ENCODE measurements around the gene TRIM29.

The TRIM29 gene

DNA sequence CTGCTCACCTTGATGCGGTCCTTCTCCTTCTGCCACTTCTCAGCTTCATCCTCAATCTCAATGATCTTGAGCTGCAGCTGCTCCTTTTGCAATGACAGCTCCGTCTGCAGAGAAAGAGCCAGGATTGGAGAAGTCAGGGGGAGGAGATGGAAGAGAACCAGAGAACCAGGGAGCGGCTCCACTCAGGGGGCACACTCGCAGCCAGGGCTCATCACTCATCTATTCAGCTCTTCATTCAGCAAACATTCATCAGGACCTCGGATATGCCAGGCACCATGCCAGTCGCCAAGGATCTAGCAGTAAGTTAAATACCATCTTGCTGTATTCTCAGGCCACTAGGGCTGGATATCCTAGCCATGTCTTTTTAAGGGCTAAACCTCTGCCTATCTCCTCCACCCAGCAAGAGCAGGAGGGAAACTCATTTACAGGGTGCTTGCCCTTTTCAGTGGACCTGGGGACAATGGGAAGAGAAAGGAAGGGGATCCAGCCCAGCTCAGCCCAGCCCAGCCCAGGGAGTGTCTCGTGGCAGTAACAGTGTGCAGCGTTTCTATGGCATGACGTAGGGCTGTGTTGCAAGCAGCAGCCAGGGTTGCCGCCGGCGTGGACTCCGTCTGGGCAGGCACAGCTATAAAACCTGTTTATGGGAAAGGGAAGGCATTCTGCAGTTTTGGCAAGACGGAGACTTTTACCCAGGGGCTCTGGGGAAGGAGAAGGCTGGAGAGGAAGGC, 9.4 kb downstream of the TRIM29 start:
- no peak for DNase-seq
- in situ Hi-C loops (cut with MboI; ENCODE audit: low pct_unique_long_range_greater_than_20kb, low sequenced_read_pairs): no loop called here

- DNase-seq: no peak
- in situ Hi-C loops (cut with MboI; ENCODE audit: low pct_unique_long_range_greater_than_20kb, low sequenced_read_pairs): no loop called here
Observed at GRCh38 chr11:120127236-120127635, 10.7 kb downstream of the TRIM29 start.

DNA sequence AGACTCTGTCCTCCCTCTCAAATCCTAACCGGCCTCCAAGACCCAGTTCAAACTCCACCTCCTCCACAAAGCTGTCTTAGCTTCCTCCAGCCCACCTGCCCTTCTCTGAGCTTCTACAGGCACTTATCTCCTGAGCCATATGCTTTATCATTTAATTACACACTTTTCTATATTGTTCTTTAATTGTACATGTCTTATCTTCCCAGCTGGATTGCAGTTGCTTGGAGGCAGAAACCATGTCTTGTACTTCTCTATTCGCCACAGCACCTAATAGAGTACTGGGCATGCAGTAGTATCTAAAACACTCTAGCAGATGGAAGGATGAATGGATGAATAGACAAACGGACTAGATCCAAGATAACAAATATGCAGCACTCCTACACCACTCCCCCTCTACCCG, 11.3 kb downstream of the TRIM29 start:
- DNase-seq: no peak
- in situ Hi-C loops (cut with MboI; ENCODE audit: low pct_unique_long_range_greater_than_20kb, low sequenced_read_pairs): no loop called here

DNA sequence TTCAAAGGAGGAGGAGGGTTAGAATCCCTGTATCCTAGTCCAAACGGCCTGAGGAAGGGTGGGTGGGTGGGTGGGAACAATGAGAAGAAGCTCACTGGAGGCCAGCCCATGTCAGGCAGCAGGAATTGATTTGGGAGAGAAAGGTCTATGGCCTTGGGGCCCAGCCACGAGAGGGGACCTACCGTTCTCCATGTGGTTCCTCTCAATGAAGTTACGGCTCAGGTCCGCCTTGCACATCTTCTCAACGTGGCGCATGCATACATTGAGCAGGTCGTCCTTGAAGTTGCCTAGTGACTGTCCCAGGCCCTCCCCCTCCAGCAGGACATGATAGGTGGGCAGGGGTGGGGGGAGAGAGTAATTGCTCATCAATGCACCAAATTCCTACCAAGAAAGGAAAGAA, 12.4 kb downstream of the TRIM29 start:
- in situ Hi-C loops (cut with MboI; ENCODE audit: low pct_unique_long_range_greater_than_20kb, low sequenced_read_pairs): no loop called here
- DNase-seq: no peak

- in situ Hi-C loops (cut with MboI; ENCODE audit: low pct_unique_long_range_greater_than_20kb, low sequenced_read_pairs): no loop called here
Observed at GRCh38 chr11:120125024-120125423, 12.9 kb downstream of the TRIM29 start.

DNA sequence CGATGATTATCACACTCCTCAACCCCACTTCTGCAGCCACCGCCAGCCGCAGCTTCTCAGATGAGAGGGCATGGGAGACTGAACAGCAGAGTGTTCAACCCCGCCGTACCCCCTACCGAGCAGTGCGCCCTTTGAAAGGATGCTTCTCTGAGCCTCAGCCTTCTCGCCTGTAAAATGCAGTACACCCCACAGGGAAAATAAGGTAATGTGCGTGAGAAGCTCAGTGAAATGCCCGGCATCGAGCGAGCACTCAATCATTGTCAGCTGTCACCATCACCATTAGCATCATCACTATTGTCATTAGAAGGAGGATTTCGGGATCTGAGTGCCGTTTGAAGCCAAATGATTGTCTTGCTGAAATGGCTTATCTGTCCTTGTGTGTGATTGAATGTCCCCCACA, 13.6 kb downstream of the TRIM29 start:
- no peak for DNase-seq
- in situ Hi-C loops (cut with MboI; ENCODE audit: low pct_unique_long_range_greater_than_20kb, low sequenced_read_pairs): loop anchor here (25.0 kb wide), 1 partner anchor 637 kb away; no protein-coding TSS in a partner anchor

More at GRCh38 chr11:120125024-120125423, 12.9 kb downstream of the TRIM29 start:
- DNase-seq: no peak

DNA sequence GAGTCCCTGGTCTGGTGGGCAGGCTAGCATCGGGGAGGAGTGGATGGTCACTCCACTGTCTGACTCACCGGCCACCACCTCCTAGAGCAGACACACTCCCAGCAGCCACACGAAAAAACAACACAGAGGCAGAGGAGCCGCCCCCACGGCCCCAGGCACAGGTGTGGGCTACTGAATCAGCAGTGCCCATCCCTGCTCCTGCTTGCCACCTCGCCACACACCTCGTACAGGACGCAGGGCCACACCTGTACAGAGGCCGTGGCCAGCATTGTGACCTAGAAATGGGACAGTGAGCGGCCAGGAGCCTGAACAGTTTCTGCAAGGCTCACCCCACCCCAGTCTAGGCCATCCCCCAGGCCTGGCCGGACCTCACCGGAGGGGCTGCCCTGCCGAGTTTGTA, 14.0 kb downstream of the TRIM29 start:
- in situ Hi-C loops (cut with MboI; ENCODE audit: low pct_unique_long_range_greater_than_20kb, low sequenced_read_pairs): loop anchor here (25.0 kb wide), 1 partner anchor 637 kb away; no protein-coding TSS in a partner anchor
- DNase-seq: no peak

- in situ Hi-C loops (cut with MboI; ENCODE audit: low pct_unique_long_range_greater_than_20kb, low sequenced_read_pairs): loop anchor here (25.0 kb wide), 1 partner anchor 636 kb away; no protein-coding TSS in a partner anchor
- DNase-seq: no peak
Observed at GRCh38 chr11:120122924-120123683, 14.8 kb downstream of the TRIM29 start.

DNA sequence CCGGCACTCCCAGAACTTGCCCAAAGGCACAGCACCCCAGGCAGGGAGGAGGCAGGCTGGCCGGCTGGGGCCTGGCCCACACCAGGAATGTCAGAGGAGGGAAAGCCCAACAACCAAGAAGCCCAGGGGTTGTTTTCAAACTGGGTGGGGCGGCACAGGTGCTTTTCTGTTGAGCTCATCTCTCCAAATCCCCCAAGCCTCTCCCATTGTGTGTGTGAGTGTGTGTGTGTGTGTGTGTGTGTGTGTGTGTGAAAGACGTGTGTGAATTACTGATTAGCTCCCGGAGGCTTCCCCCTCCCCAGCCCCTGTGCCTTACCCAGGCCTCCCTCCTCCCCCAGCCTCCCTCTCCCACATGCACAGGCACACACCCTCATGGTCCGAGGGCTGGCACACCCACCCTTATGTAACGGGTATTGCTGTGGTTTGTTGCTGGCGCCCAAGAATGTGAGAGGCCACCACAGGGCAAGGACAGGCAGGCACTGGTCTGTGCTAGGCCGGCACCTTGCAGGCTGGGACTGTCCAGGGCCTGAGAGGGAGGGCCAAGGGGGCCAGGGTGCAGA, 15.9 kb downstream of the TRIM29 start:
- in situ Hi-C loops (cut with MboI; ENCODE audit: low pct_unique_long_range_greater_than_20kb, low sequenced_read_pairs): loop anchor here (25.0 kb wide), 1 partner anchor 635 kb away; no protein-coding TSS in a partner anchor
- no peak for DNase-seq

GRCh38 chr11:120121336-120121735, 16.6 kb downstream of the TRIM29 start:
- in situ Hi-C loops (cut with MboI; ENCODE audit: low pct_unique_long_range_greater_than_20kb, low sequenced_read_pairs): loop anchor here (25.0 kb wide), 1 partner anchor 634 kb away; no protein-coding TSS in a partner anchor
- no peak for DNase-seq

DNA sequence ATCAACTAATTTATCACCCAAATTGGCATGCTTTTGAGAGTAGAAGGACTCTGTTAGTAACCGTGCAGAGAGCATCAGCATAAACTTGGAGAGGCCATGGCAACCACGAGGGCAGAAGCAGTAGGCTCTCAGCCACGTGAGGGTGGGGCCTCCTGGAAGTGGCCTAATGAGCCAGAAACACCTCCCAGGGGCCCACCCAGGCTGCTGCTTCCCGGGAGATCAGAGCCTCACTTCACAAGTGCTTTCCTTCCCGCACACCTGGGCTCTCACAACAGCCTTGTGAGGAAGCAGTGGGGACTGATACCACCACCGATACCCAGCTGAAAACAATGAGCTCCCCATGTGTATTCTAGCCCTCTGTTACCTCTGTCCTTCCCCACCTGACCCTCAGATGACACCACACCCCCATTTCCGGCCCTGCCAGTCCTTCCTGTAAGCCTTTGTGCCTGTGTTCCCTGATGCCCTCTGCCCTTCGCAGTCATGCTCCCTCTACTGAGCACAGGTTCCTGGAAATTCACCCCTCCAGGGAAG, 17.0 kb downstream of the TRIM29 start:
- in situ Hi-C loops (cut with MboI; ENCODE audit: low pct_unique_long_range_greater_than_20kb, low sequenced_read_pairs): loop anchor here (25.0 kb wide), 1 partner anchor 634 kb away; no protein-coding TSS in a partner anchor
- DNase-seq: no peak

GRCh38 chr11:120119121-120119520, 18.8 kb downstream of the TRIM29 start:
- in situ Hi-C loops (cut with MboI; ENCODE audit: low pct_unique_long_range_greater_than_20kb, low sequenced_read_pairs): loop anchor here (25.0 kb wide), 1 partner anchor 632 kb away; no protein-coding TSS in a partner anchor
- DNase-seq: no peak

DNA sequence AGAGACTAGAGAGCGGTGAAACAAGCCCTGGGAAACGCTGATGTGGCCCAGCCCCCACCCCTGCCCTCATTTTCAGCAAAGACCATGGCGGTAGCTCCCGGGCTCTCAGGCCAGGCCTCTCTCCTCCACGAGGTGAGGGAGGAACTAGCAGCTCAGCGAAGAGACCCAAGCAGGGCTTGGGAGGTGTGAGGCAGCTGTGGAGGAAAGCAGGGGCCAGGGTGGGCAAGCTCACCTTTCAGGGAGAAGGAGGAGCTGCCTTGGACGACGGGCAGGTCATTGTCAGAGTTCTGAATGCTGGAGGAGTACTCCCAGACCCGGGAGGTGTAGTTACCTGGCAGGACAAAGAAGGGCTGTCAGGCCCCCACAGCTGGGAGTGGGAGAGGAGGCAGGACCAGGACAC, 19.9 kb downstream of the TRIM29 start:
- DNase-seq: no peak
- in situ Hi-C loops (cut with MboI; ENCODE audit: low pct_unique_long_range_greater_than_20kb, low sequenced_read_pairs): loop anchor here (25.0 kb wide), 1 partner anchor 631 kb away; no protein-coding TSS in a partner anchor

GRCh38 chr11:120116966-120117365, 20.9 kb downstream of the TRIM29 start:
- in situ Hi-C loops (cut with MboI; ENCODE audit: low pct_unique_long_range_greater_than_20kb, low sequenced_read_pairs): loop anchor here (25.0 kb wide), 1 partner anchor 630 kb away; no protein-coding TSS in a partner anchor

DNA sequence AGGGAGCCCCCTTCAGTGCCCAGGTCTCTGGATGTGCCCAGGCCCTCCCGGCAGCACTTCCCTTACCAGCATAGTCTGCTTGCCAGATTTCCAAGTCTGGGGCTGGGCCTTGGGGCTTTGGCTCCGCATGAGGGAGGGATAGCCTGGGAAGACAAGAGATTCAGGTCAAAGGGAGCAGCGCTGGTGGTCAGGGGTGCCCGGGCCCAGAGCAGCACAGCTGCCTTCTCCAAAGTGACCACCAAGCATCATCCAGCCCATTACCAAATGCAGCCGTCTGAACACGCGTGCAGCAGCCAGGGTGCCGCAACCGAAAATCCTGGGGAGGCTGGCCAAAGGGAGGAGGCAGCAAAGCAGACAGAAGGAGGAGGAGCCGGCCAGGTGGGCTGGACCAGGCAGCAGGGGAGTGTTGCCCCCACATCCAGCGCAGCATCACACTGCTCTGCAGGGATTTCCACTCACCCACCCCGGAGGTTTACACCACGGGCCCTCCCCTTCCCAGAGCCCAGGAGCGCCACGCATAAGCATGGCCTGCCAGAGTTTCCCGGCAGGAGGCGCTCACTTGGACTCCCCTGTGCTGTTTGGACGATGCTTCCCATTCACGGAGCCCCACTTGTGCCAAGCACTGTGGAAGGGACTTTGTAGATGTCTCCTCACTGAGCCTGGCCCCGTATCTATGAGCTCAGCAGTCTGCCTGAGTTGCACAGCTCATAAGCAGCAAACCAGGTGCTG, 22.5 kb downstream of the TRIM29 start:
- in situ Hi-C loops (cut with MboI; ENCODE audit: low pct_unique_long_range_greater_than_20kb, low sequenced_read_pairs): loop anchor here (25.0 kb wide), 1 partner anchor 628 kb away; no protein-coding TSS in a partner anchor
- DNase-seq: no peak

More at GRCh38 chr11:120116966-120117365, 20.9 kb downstream of the TRIM29 start:
- no peak for DNase-seq

DNA sequence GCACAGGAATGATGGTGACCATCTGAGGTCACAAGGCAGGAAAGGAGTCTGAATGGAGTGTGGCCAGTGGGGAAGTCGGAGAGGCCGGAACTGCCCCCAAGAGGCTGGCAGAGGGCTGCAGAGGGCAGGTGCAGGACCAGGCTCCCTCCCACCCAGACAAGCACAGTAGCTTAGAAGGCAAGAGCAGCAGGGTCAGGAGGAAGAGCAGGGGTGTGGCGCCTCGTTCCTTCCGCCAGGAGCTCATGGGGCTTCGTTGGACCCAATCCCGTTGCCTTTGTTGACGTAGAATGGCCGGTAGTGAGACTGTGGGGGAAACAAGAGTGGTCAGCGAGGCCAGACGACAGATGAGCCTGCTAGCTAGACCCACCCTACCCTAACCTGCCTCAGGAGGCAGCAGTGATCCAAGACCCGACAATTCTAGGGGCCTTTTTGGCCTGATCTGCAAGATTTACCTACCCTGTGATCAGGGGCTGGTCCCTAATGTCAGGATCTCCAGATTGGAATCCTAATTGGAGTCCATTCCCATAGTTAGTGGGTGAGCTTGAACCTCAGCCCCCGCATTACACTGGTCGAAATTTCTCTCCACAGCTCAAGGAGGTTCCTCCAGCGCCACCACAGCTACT, 25.6 kb downstream of the TRIM29 start:
- in situ Hi-C loops (cut with MboI; ENCODE audit: low pct_unique_long_range_greater_than_20kb, low sequenced_read_pairs): loop anchor here (25.0 kb wide), 1 partner anchor 625 kb away; no protein-coding TSS in a partner anchor
- DNase-seq: no peak

GRCh38 chr11:120109531-120109930, 28.4 kb downstream of the TRIM29 start:
- in situ Hi-C loops (cut with MboI; ENCODE audit: low pct_unique_long_range_greater_than_20kb, low sequenced_read_pairs): loop anchor here (25.0 kb wide), 1 partner anchor 622 kb away; no protein-coding TSS in a partner anchor
- DNase-seq: no peak

GRCh38 chr11:120108785-120109168, 29.1 kb downstream of the TRIM29 start:
- in situ Hi-C loops (cut with MboI; ENCODE audit: low pct_unique_long_range_greater_than_20kb, low sequenced_read_pairs): loop anchor here (25.0 kb wide), 1 partner anchor 621 kb away; no protein-coding TSS in a partner anchor
- DNase-seq: peak; percentile 16
